CD4-positive, alpha-beta memory T cell (primary cell): ENCODE data around the gene PTRH1. TPM values are rescaled to one million over a fixed set of nuclear protein-coding genes. Genes with fewer than 3 reads are reported as not detected.

Experiments
- CTCF ChIA-PET: fragments of 350-600 bp; sonication (Branson Sonifier 250); formaldehyde crosslinking; loops from one replicate; lab custom pipeline; 2021; ENCODE audit warnings: inconsistent platforms; ENCODE audit not compliant: partially characterized antibody; lab: Charles Lee
- POLR2A ChIA-PET: fragments of 350-600 bp; sonication (Branson Sonifier 250); formaldehyde crosslinking; loops from one replicate; lab custom pipeline; 2021; ENCODE audit not compliant: partially characterized antibody; lab: Charles Lee
- DNase-seq, 5 donors: peaks; one replicate each; pipeline versions ENCODE4 v3.0.0 to v3.0.0-alpha.2; 2020 to 2022; ENCODE audit warnings: mixed read lengths in 1 of 5
- H3K27ac ChIP-seq: one replicate; pipeline ENCODE4 v1.7.0; 2013; ENCODE audit warnings: low read depth, low read length
- H3K27me3 ChIP-seq: 2 replicates; pipeline ENCODE4 v1.7.0; 2013; ENCODE audit warnings: mild to moderate bottlenecking, low read length, moderate library complexity; ENCODE audit not compliant: insufficient read depth
- H3K36me3 ChIP-seq: 2 replicates; pipeline ENCODE4 v1.7.0; 2013; ENCODE audit warnings: mild to moderate bottlenecking, low read length, moderate library complexity; ENCODE audit not compliant: insufficient read depth
- H3K4me1 ChIP-seq: 2 replicates; pipeline ENCODE4 v1.7.0; 2013; ENCODE audit warnings: mild to moderate bottlenecking, low read length, moderate library complexity; ENCODE audit not compliant: insufficient read depth
- H3K4me3 ChIP-seq, 2 donors: one replicate each; pipeline ENCODE4 v1.7.0; 2013; ENCODE audit warnings: low read length in 2 of 2, mild to moderate bottlenecking in 1 of 2
- H3K9me3 ChIP-seq, 2 donors: one replicate each; pipeline ENCODE4 v1.7.0; 2013; ENCODE audit warnings: low read length in 2 of 2, control low read depth in 1 of 2; ENCODE audit not compliant: control insufficient read depth in 1 of 2
- H3K27ac Mint-ChIP-seq, 7 donors: one replicate each; pipeline ENCODE4 v1.8.0; 2020 to 2021; ENCODE audit warnings: mixed read lengths in 7 of 7, mild to moderate bottlenecking in 6 of 7, inconsistent platforms in 3 of 7, moderate library complexity in 3 of 7
- H3K27me3 Mint-ChIP-seq, 2 donors: one replicate each; pipeline ENCODE4 v1.8.0; 2020 to 2021; ENCODE audit warnings: mixed read lengths in 2 of 2
- H3K36me3 Mint-ChIP-seq, 2 donors: one replicate each; pipeline ENCODE4 v1.8.0; 2020 to 2021; ENCODE audit warnings: mixed read lengths in 2 of 2, inconsistent platforms in 1 of 2, mild to moderate bottlenecking in 1 of 2
- H3K4me1 Mint-ChIP-seq, 4 donors: one replicate each; pipeline ENCODE4 v1.8.0; 2020 to 2021; ENCODE audit warnings: mixed read lengths in 4 of 4, mild to moderate bottlenecking in 1 of 4
- H3K4me3 Mint-ChIP-seq, 8 donors: one replicate each; pipeline ENCODE4 v1.8.0; 2020 to 2021; ENCODE audit warnings: mixed read lengths in 8 of 8, mild to moderate bottlenecking in 7 of 8, moderate library complexity in 6 of 8, inconsistent platforms in 3 of 8
- H3K9me3 Mint-ChIP-seq, 8 donors: one replicate each; pipeline ENCODE4 v1.8.0; 2020 to 2021; ENCODE audit warnings: mixed read lengths in 8 of 8, mild to moderate bottlenecking in 5 of 8, inconsistent platforms in 3 of 8, moderate library complexity in 1 of 8
- intact Hi-C: fragments of 100-400 bp; cut with micrococcal nuclease; formaldehyde crosslinking; loops from one replicate; pipeline ENCODE4 v1.15.1; 2023
- polyA plus RNA-seq, 2 donors: library from polyadenylated mRNA; unstranded; fragments of 300-500 nt; fragmentation: Illumina TruSeq; gene quantifications; one replicate each; pipeline ENCODE4 v1.2.3, GENCODE V29; 2021
- total RNA-seq, 2 experiments: library from RNA; stranded (reverse); gene quantifications; one replicate each; pipeline ENCODE4 v1.2.3, GENCODE V29; 2021

The PTRH1 gene
- total and polyA plus RNA-seq, 4 experiments from 2014 or later = 7.3 to 31.1 (median 17.0) TPM

- Mint-ChIP-seq H3K27ac (peak overlapping the region in 3 of 7 donors; percentile 29 to 42 (median 37)), H3K4me1 (peaks cover 0 to 8% (median 2%) of the 10 kb centered on the region in 4 donors), H3K36me3 (peaks cover 24 to 50% of the 10 kb centered on the region in 2 donors), H3K4me3 (no peak overlapping the region), H3K9me3 (no peaks in the 10 kb centered on the region), H3K27me3 (no peaks in the 10 kb centered on the region)
- Histone ChIP-seq H3K4me1 (no peaks in the 10 kb centered on the region), H3K27me3 (no peaks in the 10 kb centered on the region), H3K36me3 (peaks cover 48% of the 10 kb centered on the region), H3K27ac (no peak overlapping the region), H3K4me3 (no peak overlapping the region), H3K9me3 (no peaks in the 10 kb centered on the region)
- no peak for DNase-seq
- ChIA-PET POLR2A (interaction anchor here (1.3 to 3.6 kb wide), 2 partner anchors 43 kb away, joined by 3 to 14 read pairs; partner anchors contain the start of gene CDK9), CTCF (interaction anchor here (1.9 kb wide), 1 partner anchor 127 kb away, joined by 4 read pairs; no protein-coding TSS in a partner anchor)
- intact Hi-C loops = no loop called here
These were observed 26.5 kb upstream of the PTRH1 start for GRCh38 chr9:127741831-127742434.

- Histone ChIP-seq H3K4me1 (peaks cover 7% of the 10 kb centered on the region), H3K9me3 (no peaks in the 10 kb centered on the region), H3K36me3 (peaks cover 42% of the 10 kb centered on the region), H3K27ac (no peak overlapping the region), H3K27me3 (no peaks in the 10 kb centered on the region), H3K4me3 (no peak overlapping the region)
- Mint-ChIP-seq H3K27ac (peak overlapping the region in 1 of 7 donors; percentile 10), H3K27me3 (no peaks in the 10 kb centered on the region), H3K4me3 (no peak overlapping the region), H3K4me1 (peaks cover 5 to 16% (median 9%) of the 10 kb centered on the region in 4 donors), H3K36me3 (peaks cover 21 to 39% of the 10 kb centered on the region in 2 donors), H3K9me3 (peaks cover 0 to 2% (median 0%) of the 10 kb centered on the region in 8 donors)
- ChIA-PET POLR2A (interaction anchor here (1.0 to 2.1 kb wide), 3 partner anchors 26 to 43 kb away, joined by 3 to 5 read pairs (median 3); no protein-coding TSS in a partner anchor), CTCF (interaction anchor here (0.6 to 1.7 kb wide), 7 partner anchors 31 to 182 kb away, joined by 3 to 11 read pairs (median 3); no protein-coding TSS in a partner anchor)
- DNase-seq = no peak
- intact Hi-C loops = loop anchor here (10.0 kb wide), 2 partner anchors 385 to 515 kb away; partner anchors contain the start of gene PTGES2
These were observed 24.3 kb upstream of the PTRH1 start for GRCh38 chr9:127739614-127740330.

GRCh38 chr9:127738666-127739065 lies 23.2 kb upstream of the PTRH1 start:
- no peaks in the 10 kb centered on the region for H3K9me3 ChIP-seq
- peaks cover 7 to 25% (median 16%) of the 10 kb centered on the region in 4 donors for H3K4me1 Mint-ChIP-seq
- H3K4me3 Mint-ChIP-seq = no peak overlapping the region
- H3K4me3 ChIP-seq = no peak overlapping the region
- CTCF ChIA-PET = interaction anchor here (0.8 to 2.2 kb wide), 3 partner anchors 46 to 183 kb away, joined by 3 to 14 read pairs (median 4); no protein-coding TSS in a partner anchor
- peaks cover 0 to 2% (median 0%) of the 10 kb centered on the region in 8 donors for H3K9me3 Mint-ChIP-seq
- POLR2A ChIA-PET = interaction anchor here (0.6 kb wide), 1 partner anchor 62 kb away, joined by 4 read pairs; no protein-coding TSS in a partner anchor
- peak overlapping the region in 2 of 7 donors; percentile 82 for H3K27ac Mint-ChIP-seq
- no peaks in the 10 kb centered on the region for H3K27me3 Mint-ChIP-seq
- no peaks in the 10 kb centered on the region for H3K27me3 ChIP-seq
- H3K36me3 Mint-ChIP-seq = peaks cover 19 to 37% of the 10 kb centered on the region in 2 donors
- intact Hi-C loops = loop anchor here (10.0 kb wide), 2 partner anchors 386 to 514 kb away; partner anchors contain the start of gene PTGES2
- DNase-seq = no peak
- peaks cover 18% of the 10 kb centered on the region for H3K4me1 ChIP-seq
- H3K27ac ChIP-seq = no peak overlapping the region
- H3K36me3 ChIP-seq = peaks cover 36% of the 10 kb centered on the region

GRCh38 chr9:127735530-127736185 lies 20.2 kb upstream of the PTRH1 start:
- ChIA-PET CTCF (interaction anchor here (0.9 to 6.1 kb wide), 36 partner anchors 8 to 300 kb away, joined by 3 to 85 read pairs (median 8); partner anchors contain the start of genes CDK9, CFAP157, PIP5KL1 and PTRH1), POLR2A (interaction anchor here (0.6 to 4.1 kb wide), 32 partner anchors 9 to 1362 kb away, joined by 3 to 81 read pairs (median 6); partner anchors contain the start of genes CDK9, FPGS, LRSAM1 and PTRH1)
- Mint-ChIP-seq H3K36me3 (peaks cover 10 to 30% of the 10 kb centered on the region in 2 donors), H3K4me1 (peaks cover 7 to 27% (median 18%) of the 10 kb centered on the region in 4 donors), H3K27ac (peak overlapping the region; percentile 88 to 99 (median 97)), H3K27me3 (no peaks in the 10 kb centered on the region), H3K4me3 (peak overlapping the region; percentile 85 to 98 (median 92)), H3K9me3 (peaks cover 0 to 2% (median 0%) of the 10 kb centered on the region in 8 donors)
- intact Hi-C loops = loop anchor here (1.0 to 10.0 kb wide), 12 partner anchors 20 to 511 kb away; partner anchors contain the start of genes LRSAM1, PTGES2, PTRH1 and RPL12
- Histone ChIP-seq H3K36me3 (peaks cover 28% of the 10 kb centered on the region), H3K27me3 (no peaks in the 10 kb centered on the region), H3K4me1 (peaks cover 18% of the 10 kb centered on the region), H3K27ac (peak overlapping the region; percentile 80), H3K9me3 (no peaks in the 10 kb centered on the region), H3K4me3 (no peak overlapping the region)
- no peak for DNase-seq

GRCh38 chr9:127734747-127735529 lies 19.5 kb upstream of the PTRH1 start, which contains the start of gene TOR2A:
TSS of gene TOR2A (minus strand) at chr9:127735294. CDS start at chr9:127735270, 24 bp downstream.
- Histone ChIP-seq H3K4me3 (peak within 1 kb of the TSS; percentile 30 to 74), H3K36me3 (peaks cover 21% of the 10 kb centered on the region), H3K9me3 (no peaks in the 10 kb centered on the region), H3K27ac (peak within 1 kb of the TSS; percentile 80), H3K27me3 (no peaks in the 10 kb centered on the region), H3K4me1 (peaks cover 18% of the 10 kb centered on the region)
- peak within 1 kb of the TSS; percentile 88 to 99 (median 97) for H3K27ac Mint-ChIP-seq
- H3K4me1 Mint-ChIP-seq = peaks cover 7 to 27% (median 18%) of the 10 kb centered on the region in 4 donors
- H3K4me3 Mint-ChIP-seq = peak within 1 kb of the TSS; percentile 85 to 98 (median 92)
- CTCF ChIA-PET = interaction anchor here (0.6 to 6.1 kb wide), 57 partner anchors 9 to 520 kb away, joined by 3 to 85 read pairs (median 5); partner anchors contain the start of genes CDK9, CFAP157, FPGS and PIP5KL1
- no peaks in the 10 kb centered on the region for H3K27me3 Mint-ChIP-seq
- H3K36me3 Mint-ChIP-seq = peaks cover 10 to 31% of the 10 kb centered on the region in 2 donors
- intact Hi-C loops = loop anchor here (1.0 to 10.0 kb wide), 14 partner anchors 20 to 510 kb away; partner anchors contain the start of genes LRSAM1, PTGES2, PTRH1 and RPL12
- peaks cover 0 to 2% (median 0%) of the 10 kb centered on the region in 8 donors for H3K9me3 Mint-ChIP-seq
- POLR2A ChIA-PET = interaction anchor here (0.6 to 4.1 kb wide), 45 partner anchors 10 to 367 kb away, joined by 3 to 81 read pairs (median 4); partner anchors contain the start of genes CDK9, CFAP157, FPGS and LRSAM1
- DNase-seq = peak; percentile 98 to 100 (median 99)
